ENCODE measurements around the gene SBF1. TPM values are rescaled to one million over a fixed set of nuclear protein-coding genes. Genes with fewer than 3 reads are reported as not detected.

SBF1 gene
- total RNA-seq, 4 donors from 2014 or later = 63.7 to 122 (median 64.4) TPM

GRCh38 chr22:50456026-50456425 is 18.8 kb downstream of the SBF1 start:
- Histone ChIP-seq H3K36me3 (peaks cover 0 to 96% of the 10 kb centered on the region in 2 donors), H3K27me3 (no peaks in the 10 kb centered on the region), H3K27ac (no peak overlapping the region), H3K4me1 (no peaks in the 10 kb centered on the region), H3K4me3 (no peak overlapping the region), H3K9me3 (no peaks in the 10 kb centered on the region)
- TF ChIP-seq POLR2AphosphoS5 (IDR thresholded peaks at IDR 0.05) = no peak
- TF ChIP-seq POLR2A (IDR thresholded peaks at IDR 0.05) = no peak
- WGBS, 2 donors (ENCODE audit: low coverage in 1 of 2) = 100% methylated on average over 1 of the region's 11 CpGs; no CpG with 5 or more reads in 1 of the 2 donors
- no peak for ATAC-seq

- Histone ChIP-seq H3K27me3 (no peaks in the 10 kb centered on the region), H3K9me3 (no peaks in the 10 kb centered on the region), H3K4me1 (no peaks in the 10 kb centered on the region), H3K27ac (no peak overlapping the region), H3K4me3 (no peak overlapping the region), H3K36me3 (peaks cover 0 to 95% of the 10 kb centered on the region in 2 donors)
- ATAC-seq = no peak
- TF ChIP-seq POLR2A (IDR thresholded peaks at IDR 0.05) (no peak), CTCF (IDR thresholded peaks at IDR 0.05) (no peak), POLR2AphosphoS5 (IDR thresholded peaks at IDR 0.05) (no peak), EP300 (IDR thresholded peaks at IDR 0.05) (no peak)
- WGBS, 2 donors (ENCODE audit: low coverage in 1 of 2) = 96% methylated on average over 4 of the region's 18 CpGs; no CpG with 5 or more reads in 1 of the 2 donors
Measured at GRCh38 chr22:50455201-50455600, 19.6 kb downstream of the SBF1 start.

GRCh38 chr22:50454556-50455075 is 20.2 kb downstream of the SBF1 start:
- no peak overlapping the region for H3K4me3 ChIP-seq
- ATAC-seq = no peak
- 87 to 100% methylated on average over 3 to 4 of the region's 27 CpGs for whole genome bisulfite sequencing, 2 donors (ENCODE audit: low coverage in 1 of 2)
- no peak for TF ChIP-seq CTCF (IDR thresholded peaks at IDR 0.05)
- no peak for TF ChIP-seq EP300 (IDR thresholded peaks at IDR 0.05)
- TF ChIP-seq POLR2A (IDR thresholded peaks at IDR 0.05) = no peak
- no peak for TF ChIP-seq POLR2AphosphoS5 (IDR thresholded peaks at IDR 0.05)
- no peaks in the 10 kb centered on the region for H3K4me1 ChIP-seq
- no peak overlapping the region for H3K27ac ChIP-seq
- no peaks in the 10 kb centered on the region for H3K27me3 ChIP-seq
- H3K9me3 ChIP-seq = no peaks in the 10 kb centered on the region
- H3K36me3 ChIP-seq = peaks cover 0 to 95% of the 10 kb centered on the region in 2 donors

GRCh38 chr22:50452649-50453048 is 22.2 kb downstream of the SBF1 start:
- H3K36me3 ChIP-seq = peaks cover 0 to 94% of the 10 kb centered on the region in 2 donors
- 63 to 84% methylated on average over 2 to 3 of the region's 5 CpGs for WGBS, 2 donors (ENCODE audit: low coverage in 1 of 2)
- TF ChIP-seq CTCF (IDR thresholded peaks at IDR 0.05) (no peak), POLR2A (IDR thresholded peaks at IDR 0.05) (no peak), POLR2AphosphoS5 (IDR thresholded peaks at IDR 0.05) (no peak), EP300 (IDR thresholded peaks at IDR 0.05) (no peak)
- no peak overlapping the region for H3K27ac ChIP-seq
- no peak for ATAC-seq
- no peaks in the 10 kb centered on the region for H3K9me3 ChIP-seq
- H3K27me3 ChIP-seq = no peaks in the 10 kb centered on the region
- H3K4me1 ChIP-seq = no peaks in the 10 kb centered on the region
- H3K4me3 ChIP-seq = no peak overlapping the region

- TF ChIP-seq POLR2AphosphoS5 (IDR thresholded peaks at IDR 0.05) = no peak
- no peak for TF ChIP-seq CTCF (IDR thresholded peaks at IDR 0.05)
- TF ChIP-seq POLR2A (IDR thresholded peaks at IDR 0.05) = no peak
- peaks cover 0 to 20% (median 8%) of the 10 kb centered on the region in 3 donors for H3K4me1 ChIP-seq
- no peak overlapping the region for H3K4me3 ChIP-seq
- peaks cover 0 to 85% of the 10 kb centered on the region in 2 donors for H3K36me3 ChIP-seq
- H3K9me3 ChIP-seq = no peaks in the 10 kb centered on the region
- H3K27me3 ChIP-seq = no peaks in the 10 kb centered on the region
- ATAC-seq = no peak
- 40% methylated on average over 1 of the region's 27 CpGs; no CpG with 5 or more reads in 1 of the 2 donors for WGBS, 2 donors (ENCODE audit: low coverage in 1 of 2)
- H3K27ac ChIP-seq = no peak overlapping the region
Measured at GRCh38 chr22:50447576-50448551, 27.0 kb downstream of the SBF1 start.

Data from gastroesophageal sphincter (tissue), 4 donors.